GM18526 (cell line): ENCODE measurements around the gene ZDHHC18.

Experiments
- POLR2A ChIP-seq: IDR thresholded peaks from 3 replicates; pipeline ENCODE4 v1.6.1; 2011; ENCODE audit not compliant: insufficient read length; ENCODE audit errors: extremely low read depth

The ZDHHC18 gene

DNA sequence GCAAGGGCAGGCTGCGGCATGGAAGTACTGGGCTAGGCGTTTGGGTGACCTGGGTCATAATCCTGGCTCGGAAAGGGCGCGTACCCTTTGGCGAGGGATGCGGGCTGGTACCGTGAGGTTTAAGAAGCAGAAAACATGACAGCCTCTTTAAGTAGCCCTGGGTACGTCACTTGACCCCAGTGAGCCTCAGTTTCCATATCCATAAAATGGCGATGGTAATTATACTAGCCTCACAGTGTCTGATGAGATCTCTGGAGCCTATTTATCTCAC, 38.0 kb upstream of the ZDHHC18 start:
- TF ChIP-seq POLR2A: no peak

DNA sequence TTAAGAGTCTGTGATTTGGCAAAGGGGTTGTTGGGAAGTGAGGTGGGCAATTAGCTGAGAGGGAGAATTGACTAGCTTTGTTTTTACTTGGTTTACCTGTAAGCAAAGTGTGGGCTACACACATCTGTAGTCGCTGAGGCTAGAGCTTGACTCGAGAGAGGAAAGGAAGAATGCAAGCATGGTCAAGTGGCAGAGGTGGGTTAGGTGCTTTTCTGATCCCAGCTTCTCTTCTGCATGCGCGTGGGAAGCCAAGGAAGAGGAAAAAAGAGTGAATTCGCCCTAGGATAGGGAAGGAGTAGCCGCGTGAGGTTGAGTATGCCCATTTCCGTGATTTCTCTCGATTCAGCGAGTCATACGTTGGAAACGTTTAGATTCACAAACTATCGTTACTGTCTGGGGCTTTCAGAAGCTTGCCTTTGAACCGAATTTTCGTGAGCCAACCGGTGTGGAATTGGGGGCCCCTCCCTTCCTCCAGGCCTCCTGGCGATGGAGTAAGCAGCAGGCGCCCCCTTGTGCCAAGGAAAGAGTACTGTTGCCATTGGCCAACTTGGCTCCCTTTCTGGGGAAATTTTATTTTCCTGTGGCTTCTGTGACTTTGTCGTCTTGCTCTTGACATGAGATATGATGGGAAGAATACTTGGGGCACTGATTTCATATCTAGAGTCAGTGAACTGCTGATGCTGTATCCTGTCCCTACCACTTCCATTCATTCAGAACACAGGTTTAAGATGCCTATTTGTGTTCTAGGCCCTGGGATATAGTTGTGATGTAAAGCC, 37.5 kb upstream of the ZDHHC18 start:
- TF ChIP-seq POLR2A: no peak

DNA sequence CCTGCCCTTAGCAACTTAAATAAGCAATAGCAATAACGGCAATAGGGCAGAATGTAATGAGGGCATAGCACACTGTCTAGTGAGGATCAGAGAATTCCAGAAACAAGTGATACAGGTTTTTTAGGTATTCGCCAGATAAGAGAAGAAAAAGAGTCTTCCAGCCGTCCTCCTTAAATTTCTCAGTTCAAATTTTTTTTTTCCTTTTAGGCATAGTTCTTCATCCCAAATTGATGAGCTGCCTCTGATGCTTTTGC, 36.9 kb upstream of the ZDHHC18 start:
- TF ChIP-seq POLR2A: no peak

DNA sequence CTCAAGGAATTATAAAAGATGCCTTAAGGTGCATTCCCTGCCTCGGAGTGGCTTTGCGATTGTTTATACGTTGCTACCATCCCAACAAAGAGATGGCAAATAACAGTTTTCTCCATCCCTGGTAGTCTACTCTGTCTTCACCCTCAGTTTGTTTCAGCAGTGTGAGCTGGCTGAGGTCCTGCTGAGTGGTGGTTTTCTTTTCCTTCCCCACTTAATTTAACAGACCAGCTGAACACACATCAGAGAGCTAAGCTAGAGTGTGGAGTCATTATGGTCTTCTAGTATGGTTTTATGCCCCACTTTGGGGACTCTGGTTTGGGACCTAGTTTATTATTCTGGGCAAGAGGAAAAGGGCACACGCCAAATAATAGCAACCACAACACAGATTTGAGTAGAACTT, 36.6 kb upstream of the ZDHHC18 start:
- TF ChIP-seq POLR2A: no peak

DNA sequence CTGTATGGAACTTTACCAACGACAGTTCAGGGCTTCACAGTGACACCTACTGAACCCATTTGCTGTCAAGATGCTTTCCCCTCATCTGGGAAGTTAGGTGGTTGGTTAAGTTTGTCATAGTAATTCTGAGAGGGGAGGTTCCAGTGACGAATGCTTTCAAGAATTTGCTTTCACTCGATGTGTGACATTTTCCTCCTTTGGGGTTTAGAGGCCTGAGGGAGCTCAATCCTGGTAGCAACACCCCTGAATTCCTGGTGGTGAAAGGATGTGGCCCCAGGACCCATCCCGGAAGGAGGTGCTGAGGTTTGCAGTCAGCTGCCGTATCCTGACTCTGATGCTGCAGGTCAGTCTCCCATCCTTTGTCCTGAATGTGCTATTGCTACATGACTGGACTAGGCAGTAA, 35.9 kb upstream of the ZDHHC18 start:
- TF ChIP-seq POLR2A: no peak

DNA sequence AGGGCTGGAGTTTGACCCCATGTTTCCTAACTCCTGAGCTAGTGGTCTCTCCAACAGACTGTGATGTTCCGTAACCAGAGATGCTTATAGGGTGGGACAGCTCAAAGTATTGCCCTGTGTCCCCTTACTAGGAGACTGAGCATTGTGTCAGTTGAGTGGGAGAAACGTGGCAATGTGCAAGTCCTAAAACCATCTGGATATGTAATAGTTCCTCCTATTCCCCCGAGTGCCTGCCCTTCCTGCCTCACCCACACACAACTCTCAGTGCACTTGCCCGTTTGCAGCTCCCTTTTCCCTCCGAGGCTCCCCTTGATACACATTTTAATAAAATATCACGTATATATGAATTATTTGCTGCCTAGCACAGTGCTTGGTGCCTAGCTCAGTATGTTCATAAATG, 35.3 kb upstream of the ZDHHC18 start:
- TF ChIP-seq POLR2A: no peak

DNA sequence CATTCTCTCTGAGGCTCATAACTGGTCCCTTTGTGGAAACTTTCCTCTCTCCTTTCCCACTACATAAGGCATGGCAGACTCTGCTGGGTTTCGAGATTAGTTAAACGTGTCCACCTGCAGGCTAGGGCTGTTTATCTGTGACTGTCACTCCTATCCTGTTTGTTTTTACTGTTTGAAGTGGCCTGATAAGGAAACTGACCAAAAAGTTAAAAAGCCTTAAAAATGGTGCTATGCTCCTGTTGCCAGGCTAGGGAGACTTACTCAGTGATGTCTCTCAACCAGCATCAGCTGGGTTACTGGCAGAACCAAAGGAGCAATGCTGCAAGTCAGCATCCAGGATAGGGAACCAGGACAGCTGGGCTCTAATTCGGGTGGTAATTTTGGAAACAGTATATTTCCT, 34.9 kb upstream of the ZDHHC18 start:
- TF ChIP-seq POLR2A: no peak

DNA sequence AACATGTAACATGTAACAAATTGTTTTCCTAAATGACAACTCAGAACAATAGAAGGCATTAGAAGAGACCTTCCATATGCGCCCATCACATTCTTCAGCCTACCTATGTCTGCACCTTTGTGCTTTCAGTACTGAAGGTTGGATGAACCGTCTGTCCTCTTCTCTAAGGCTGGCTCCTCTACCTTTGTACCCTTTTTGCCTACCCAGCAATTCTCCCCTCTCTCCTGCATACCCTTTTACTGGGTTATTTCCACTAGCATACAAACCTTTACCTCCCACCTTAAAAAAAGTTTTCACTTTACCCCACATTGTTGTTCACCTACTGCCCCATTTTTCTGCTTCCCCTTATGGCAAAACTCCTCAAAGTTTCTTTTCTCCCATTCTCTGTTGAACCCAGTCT, 33.6 kb upstream of the ZDHHC18 start:
- no peak for TF ChIP-seq POLR2A

DNA sequence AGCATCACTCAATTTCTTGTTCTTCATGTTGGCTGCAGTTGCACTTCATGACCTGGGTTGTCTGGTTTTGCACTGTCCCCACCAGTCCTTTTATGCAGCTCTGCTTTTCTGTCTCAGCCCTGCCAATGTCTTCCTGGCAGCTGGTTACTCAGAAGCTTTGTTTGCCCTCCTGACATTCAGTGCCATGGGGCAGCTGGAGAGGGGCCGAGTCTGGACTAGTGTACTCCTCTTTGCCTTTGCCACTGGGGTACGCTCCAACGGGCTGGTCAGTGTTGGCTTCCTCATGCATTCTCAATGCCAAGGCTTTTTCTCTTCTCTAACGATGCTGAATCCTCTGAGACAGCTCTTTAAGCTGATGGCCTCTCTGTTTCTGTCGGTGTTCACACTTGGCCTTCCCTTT, 32.1 kb upstream of the ZDHHC18 start:
- no peak for TF ChIP-seq POLR2A

DNA sequence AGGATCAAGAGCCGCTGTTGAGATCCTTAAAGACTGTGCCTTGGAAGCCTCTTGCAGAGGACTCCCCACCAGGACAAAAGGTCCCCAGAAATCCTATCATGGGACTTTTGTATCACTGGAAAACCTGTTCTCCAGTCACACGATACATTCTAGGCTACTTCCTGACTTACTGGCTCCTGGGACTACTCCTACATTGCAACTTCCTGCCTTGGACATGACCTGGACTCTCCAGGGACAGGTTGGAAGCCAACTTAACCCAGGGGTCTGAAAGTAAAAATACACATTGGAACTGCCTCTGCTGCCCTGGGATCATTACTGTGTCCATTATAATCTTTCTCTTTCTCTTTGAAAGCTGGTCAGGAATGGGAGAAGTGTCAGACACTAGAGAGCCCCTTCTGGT, 28.9 kb upstream of the ZDHHC18 start:
- TF ChIP-seq POLR2A: no peak

DNA sequence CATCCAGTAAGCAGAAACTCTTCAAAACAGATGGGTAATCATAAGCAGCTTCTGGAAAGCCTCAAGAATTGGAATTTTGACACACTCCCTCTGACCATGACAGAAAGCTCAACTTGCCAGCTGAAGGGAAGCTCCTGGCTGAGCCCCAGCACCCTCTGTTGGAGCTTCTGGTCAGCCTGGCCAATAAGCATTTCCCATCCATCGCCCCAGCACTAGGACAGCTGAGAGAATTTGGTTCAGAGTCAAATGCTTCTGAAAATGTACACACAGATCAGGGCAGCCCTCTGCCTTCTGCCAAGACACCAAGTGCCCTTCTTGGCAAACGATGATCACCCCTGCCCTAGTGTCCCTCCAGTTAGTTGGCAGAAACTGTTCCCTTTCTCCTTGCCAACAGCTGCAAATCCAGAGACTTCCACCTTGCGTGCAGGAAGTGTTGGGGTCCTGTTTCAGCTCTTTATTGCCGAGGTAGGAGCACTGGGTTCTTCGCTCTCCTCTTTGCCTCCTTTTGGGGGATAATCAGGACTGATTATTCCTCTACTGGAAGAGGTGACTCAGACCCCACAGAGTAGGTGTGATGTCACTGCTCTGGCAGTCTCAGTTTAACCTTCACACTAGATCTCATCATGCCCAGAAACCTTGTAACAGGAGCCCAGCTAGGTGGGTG, 26.9 kb upstream of the ZDHHC18 start:
- TF ChIP-seq POLR2A: no peak

DNA sequence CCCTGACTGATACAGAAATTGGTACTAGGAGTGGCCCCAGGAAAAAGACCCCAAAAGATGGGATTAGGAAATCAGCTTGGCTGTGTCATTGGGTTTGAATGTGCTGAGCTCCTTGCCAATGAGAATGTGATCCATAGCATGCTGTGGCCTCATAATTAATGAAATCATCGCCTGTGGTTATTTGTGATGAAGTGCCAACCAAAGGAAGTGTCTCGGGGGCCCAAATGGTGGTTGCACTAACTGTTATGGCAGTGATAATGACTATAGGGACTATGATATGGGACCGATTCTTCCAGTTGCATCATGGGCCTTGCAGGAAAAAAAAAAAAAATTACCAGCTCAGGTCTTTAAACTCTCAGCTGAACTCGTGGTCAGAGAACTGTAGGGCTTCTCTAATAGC, 15.4 kb upstream of the ZDHHC18 start:
- TF ChIP-seq POLR2A: no peak

DNA sequence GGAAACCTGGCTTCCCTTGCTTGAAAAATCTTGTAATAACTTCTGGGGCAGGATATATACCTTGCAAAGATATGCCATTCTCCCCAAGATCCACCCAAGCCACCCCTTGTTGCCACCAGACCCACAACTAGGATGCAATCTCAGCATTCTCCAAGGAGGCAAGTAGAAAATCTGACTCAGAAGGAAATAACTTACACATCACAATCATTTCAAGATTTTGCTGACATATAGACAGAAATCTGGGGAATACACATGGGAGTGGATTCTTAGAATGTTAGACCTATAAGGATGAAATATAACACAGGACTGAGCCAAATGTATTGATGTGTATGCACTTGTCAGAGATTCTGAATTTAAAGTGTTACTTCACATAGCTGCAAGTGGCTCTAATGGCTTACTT, 14.8 kb upstream of the ZDHHC18 start:
- no peak for TF ChIP-seq POLR2A

DNA sequence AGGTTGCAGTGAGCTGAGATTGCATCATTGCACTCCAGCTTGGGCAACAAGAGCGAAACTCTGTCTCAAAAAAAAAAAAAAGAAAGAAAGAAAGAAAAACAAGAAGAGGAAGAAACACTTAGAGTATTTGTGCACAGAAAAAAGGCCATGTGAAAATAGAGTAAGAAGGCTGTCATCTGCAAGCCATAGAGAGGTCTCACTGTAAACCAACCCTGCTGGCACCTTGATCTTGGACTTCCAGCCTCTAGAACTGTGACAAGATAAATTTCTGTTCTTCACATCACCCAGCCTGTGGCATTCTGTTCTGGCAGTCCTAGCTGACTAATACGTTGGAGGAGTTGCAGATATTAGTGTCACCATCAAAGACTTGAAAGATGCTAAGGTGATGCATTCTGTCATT, 12.1 kb upstream of the ZDHHC18 start:
- no peak for TF ChIP-seq POLR2A

DNA sequence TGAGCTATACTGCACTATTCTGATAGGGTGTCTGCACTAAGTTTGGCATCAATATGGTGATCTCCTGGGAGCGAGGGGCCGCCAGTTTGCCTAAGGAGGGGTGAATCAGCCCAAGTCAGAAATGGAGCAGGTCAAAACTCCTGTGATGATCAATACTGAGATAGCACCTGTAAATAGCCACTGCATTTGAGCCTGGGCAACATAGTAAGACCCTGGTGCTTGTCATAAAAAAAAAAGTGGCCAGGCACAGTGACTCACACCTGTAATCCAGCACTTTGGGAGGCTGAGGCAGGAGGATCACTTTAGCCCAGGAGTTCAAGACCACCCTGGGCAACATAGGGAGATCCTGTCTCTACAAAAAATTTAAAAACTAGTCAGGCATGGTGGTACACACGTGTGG, 11.6 kb upstream of the ZDHHC18 start:
- TF ChIP-seq POLR2A: no peak

DNA sequence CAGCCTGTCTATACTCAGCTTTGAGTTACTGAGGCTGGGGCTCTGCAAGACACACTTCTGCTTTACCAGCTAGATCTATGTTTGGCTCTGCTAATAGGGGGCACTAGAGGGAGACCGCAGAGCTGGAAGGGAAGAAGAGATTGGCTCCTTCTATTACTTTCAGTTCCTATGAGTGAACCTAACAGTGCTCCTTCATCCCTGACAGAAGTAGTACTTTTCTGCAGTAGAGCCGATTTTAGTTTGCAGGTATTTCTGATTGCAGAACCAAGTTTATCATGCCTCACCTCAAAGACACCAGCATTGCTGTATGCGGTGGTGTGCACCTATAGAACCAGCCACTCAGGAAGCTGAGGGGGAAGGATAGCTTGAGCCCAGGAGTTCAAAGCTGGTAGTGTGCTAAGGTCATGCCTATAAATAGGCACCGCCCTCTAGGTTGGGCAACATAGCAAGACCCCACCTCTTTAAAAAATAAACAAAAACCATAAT, 5.7 kb upstream of the ZDHHC18 start:
- TF ChIP-seq POLR2A: no peak

DNA sequence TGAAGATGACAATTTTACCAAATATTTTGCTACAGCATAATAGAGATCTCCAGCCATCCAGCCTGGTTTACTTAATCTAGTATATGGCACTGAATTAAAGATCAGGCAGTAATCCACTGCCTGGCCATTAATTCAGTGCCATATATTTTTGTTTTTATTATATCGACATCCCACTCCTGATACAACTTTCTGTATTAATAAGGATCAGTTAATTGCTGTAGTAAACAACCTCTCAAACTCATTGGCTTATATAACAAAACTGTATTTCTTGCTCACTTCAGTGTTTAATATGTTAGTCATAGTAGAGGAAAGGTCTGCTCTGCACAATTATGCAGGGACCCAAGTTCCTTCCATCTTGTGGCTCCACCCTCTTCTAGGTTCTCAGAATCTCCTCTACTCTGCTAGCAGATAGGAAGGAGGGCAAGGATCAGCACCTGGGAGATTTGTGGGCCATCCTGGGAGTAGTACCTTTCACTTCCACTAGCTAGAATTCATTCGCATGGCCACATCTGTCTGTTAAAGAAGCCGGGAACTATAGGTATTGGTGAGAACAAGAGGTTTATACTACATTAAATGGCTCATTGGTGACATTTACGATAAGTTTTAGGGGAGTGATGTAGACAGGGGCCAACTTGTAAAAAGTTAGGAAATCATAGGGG, 3.6 kb upstream of the ZDHHC18 start:
- no peak for TF ChIP-seq POLR2A
